ENCODE data around the gene PEX6. TPM values are rescaled to one million over a fixed set of nuclear protein-coding genes. Genes with fewer than 3 reads are reported as not detected.

PEX6 gene
- total RNA-seq, 4 donors from 2014 or later, result 17.2 to 50.0 (median 33.2) TPM

DNA sequence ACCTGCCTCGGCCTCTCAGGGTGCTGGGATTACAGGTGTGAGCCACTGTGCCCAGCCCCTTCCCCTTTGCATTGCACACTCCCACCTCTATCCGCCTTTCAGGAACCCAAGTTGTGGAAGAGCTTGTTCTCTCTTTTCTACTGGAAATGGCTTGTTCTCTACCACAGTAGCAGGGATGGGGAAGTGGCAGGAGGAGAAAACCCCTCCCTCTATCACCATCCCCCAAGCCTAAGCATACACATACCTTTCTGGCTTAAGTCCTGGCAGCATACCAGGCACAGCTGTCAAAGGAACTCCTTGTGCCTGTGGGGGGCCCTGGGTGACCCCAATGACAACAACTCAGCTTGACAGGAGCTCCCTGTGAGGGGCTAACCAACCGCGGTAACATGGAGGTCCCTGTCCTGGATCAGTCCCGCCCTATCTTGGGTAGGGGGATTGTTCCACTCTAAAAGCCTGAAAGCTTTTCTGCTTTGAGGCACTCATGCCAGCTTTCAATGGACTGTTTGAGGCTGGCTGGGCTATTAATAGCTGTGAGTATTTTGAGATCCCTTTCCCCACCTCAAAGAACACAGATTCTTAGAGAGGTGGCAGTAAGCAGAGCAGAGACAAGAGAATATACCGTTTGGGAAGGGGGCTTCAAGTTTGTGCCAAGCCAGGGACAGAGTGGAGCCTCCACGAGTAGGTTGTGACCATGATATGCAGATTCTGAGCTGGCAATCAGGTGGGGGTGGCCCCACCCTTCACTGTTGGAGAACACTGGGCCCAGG is 37.4 kb upstream of the PEX6 start:
- peaks cover 29 to 51% (median 42%) of the 10 kb centered on the region in 4 donors for H3K4me1 ChIP-seq
- no peak overlapping the region for H3K4me3 ChIP-seq
- TF ChIP-seq CTCF (IDR thresholded peaks at IDR 0.05), result no peak
- no peak for TF ChIP-seq EP300 (IDR thresholded peaks at IDR 0.05; ENCODE audit: low read depth)
- TF ChIP-seq POLR2A (IDR thresholded peaks at IDR 0.05), result no peak
- no peak for TF ChIP-seq POLR2AphosphoS5 (IDR thresholded peaks at IDR 0.05)
- H3K9me3 ChIP-seq, result no peaks in the 10 kb centered on the region
- 73% methylated on average over 7 of the region's 7 CpGs; no CpG with 5 or more reads in 1 of the 2 donors for WGBS, 2 donors (ENCODE audit: low coverage in 1 of 2)
- peaks cover 0 to 7% (median 2%) of the 10 kb centered on the region in 4 donors for H3K36me3 ChIP-seq
- in situ Hi-C loops (cut with MboI; ENCODE audit: low pct_ligation_motif_present in 1 of 4, low pct_unique_long_range_greater_than_20kb in 1 of 4, low sequenced_read_pairs in 3 of 4), result no loop called here
- no peak for DNase-seq
- intact Hi-C loops (cut with DNase I; ENCODE audit: low total_unique reads), result no loop called here
- no peak overlapping the region for H3K27ac ChIP-seq
- no peaks in the 10 kb centered on the region for H3K27me3 ChIP-seq

GRCh38 chr6:43014434-43014909 is 35.5 kb upstream of the PEX6 start:
- TF ChIP-seq CTCF (IDR thresholded peaks at IDR 0.05) (no peak), POLR2AphosphoS5 (IDR thresholded peaks at IDR 0.05) (no peak)
- no peak for DNase-seq

GRCh38 chr6:43013843-43014433 is 35.0 kb upstream of the PEX6 start, which contains the start of the genes KLHDC3 and MEA1:
KLHDC3 (plus strand) TSS chr6:43014249; CDS start chr6:43017193, 2,944 bp downstream.
MEA1 (minus strand) TSS chr6:43013946; CDS start chr6:43013813, 133 bp downstream.
- WGBS, 2 donors (ENCODE audit: low coverage in 1 of 2), result 0% methylated on average over 38 of the region's 51 CpGs; no CpG with 5 or more reads in 1 of the 2 donors
- peak; percentile 100 for DNase-seq
- H3K4me3 ChIP-seq, result peak within 1 kb of the TSS; percentile 60 to 94 (median 62)
- TF ChIP-seq POLR2AphosphoS5 (IDR thresholded peaks at IDR 0.05) (peak; percentile 73 to 88 (median 79)), EP300 (IDR thresholded peaks at IDR 0.05; ENCODE audit: low read depth) (no peak), POLR2A (IDR thresholded peaks at IDR 0.05) (peak; percentile 56)
- intact Hi-C loops (cut with DNase I; ENCODE audit: low total_unique reads) (no loop called here), in situ Hi-C loops (cut with MboI; ENCODE audit: low pct_ligation_motif_present in 1 of 4, low pct_unique_long_range_greater_than_20kb in 1 of 4, low sequenced_read_pairs in 3 of 4) (no loop called here)
- H3K9me3 ChIP-seq, result no peaks in the 10 kb centered on the region
- no peaks in the 10 kb centered on the region for H3K27me3 ChIP-seq
- peak within 1 kb of the TSS; percentile 76 to 92 (median 85) for H3K27ac ChIP-seq
- peaks cover 0 to 7% (median 2%) of the 10 kb centered on the region in 4 donors for H3K36me3 ChIP-seq
- peaks cover 26 to 43% (median 34%) of the 10 kb centered on the region in 4 donors for H3K4me1 ChIP-seq

More at GRCh38 chr6:43014434-43014909, 35.5 kb upstream of the PEX6 start:
- Histone ChIP-seq H3K4me3 (peak overlapping the region; percentile 60 to 94 (median 62)), H3K27ac (peak overlapping the region; percentile 76 to 89 (median 83)), H3K4me1 (peaks cover 26 to 43% (median 34%) of the 10 kb centered on the region in 4 donors), H3K9me3 (no peaks in the 10 kb centered on the region), H3K27me3 (no peaks in the 10 kb centered on the region), H3K36me3 (peaks cover 0 to 7% (median 2%) of the 10 kb centered on the region in 4 donors)
- intact Hi-C loops (cut with DNase I; ENCODE audit: low total_unique reads) (no loop called here), in situ Hi-C loops (cut with MboI; ENCODE audit: low pct_ligation_motif_present in 1 of 4, low pct_unique_long_range_greater_than_20kb in 1 of 4, low sequenced_read_pairs in 3 of 4) (no loop called here)
- WGBS, 2 donors (ENCODE audit: low coverage in 1 of 2), result 0 to 1% methylated on average over 7 of the region's 7 CpGs

DNA sequence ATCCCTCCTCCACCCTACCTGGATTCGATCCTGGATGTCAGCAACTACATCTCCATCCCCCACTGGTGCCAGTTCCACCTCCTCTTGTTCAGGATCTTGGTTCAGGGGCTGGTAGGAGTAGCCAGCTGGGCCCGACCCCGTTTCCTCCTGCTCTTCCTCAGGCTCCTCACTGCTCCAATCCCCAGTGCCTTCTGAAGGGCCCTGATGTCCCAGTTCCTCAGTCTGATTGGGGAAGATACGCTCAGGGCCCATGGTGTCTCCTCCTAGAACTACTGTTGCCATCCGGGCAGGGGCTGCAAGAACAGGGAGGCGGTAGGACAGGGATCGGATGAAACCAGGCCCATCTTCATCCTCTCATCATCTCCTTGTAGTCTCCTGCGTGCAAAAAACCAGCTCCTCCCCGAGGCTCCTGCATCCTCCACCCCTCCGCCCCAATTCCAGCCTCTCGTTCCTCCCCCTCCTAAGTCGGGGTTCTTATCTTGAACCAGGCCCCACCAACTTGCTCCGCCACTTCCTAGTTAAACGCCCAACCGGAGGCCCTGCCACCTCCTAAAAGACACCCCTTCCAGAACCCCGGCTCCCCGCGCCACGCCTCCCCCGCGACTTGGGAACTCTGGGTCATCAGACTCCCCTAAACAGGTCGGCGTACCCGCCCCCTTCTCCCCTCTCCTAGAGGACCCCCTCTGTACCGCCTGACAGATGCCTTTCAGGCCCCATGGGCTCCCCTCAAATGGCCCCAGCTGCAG is 34.3 kb upstream of the PEX6 start:
- Histone ChIP-seq H3K4me1 (peaks cover 26 to 43% (median 34%) of the 10 kb centered on the region in 4 donors), H3K4me3 (peak overlapping the region; percentile 34 to 94 (median 62)), H3K27ac (peak overlapping the region; percentile 76 to 92 (median 85)), H3K36me3 (peaks cover 0 to 3% (median 1%) of the 10 kb centered on the region in 4 donors), H3K9me3 (no peaks in the 10 kb centered on the region), H3K27me3 (no peaks in the 10 kb centered on the region)
- DNase-seq, result no peak
- in situ Hi-C loops (cut with MboI; ENCODE audit: low pct_ligation_motif_present in 1 of 4, low pct_unique_long_range_greater_than_20kb in 1 of 4, low sequenced_read_pairs in 3 of 4) (no loop called here), intact Hi-C loops (cut with DNase I; ENCODE audit: low total_unique reads) (no loop called here)
- no peak for TF ChIP-seq POLR2AphosphoS5 (IDR thresholded peaks at IDR 0.05)
- no peak for TF ChIP-seq EP300 (IDR thresholded peaks at IDR 0.05; ENCODE audit: low read depth)
- no peak for TF ChIP-seq POLR2A (IDR thresholded peaks at IDR 0.05)
- TF ChIP-seq CTCF (IDR thresholded peaks at IDR 0.05), result no peak
- WGBS, 2 donors (ENCODE audit: low coverage in 1 of 2), result 2 to 15% methylated on average over 4 to 25 of the region's 25 CpGs
